PC-3 (cell line): ENCODE data around the gene ACOX1. TPM values are rescaled to one million over a fixed set of nuclear protein-coding genes. Genes with fewer than 3 reads are reported as not detected.

ENCODE experiments used
- ATAC-seq: fragments of 200-7000 bp; cut with Tn5 transposase; 2 replicates; pipeline ENCODE4 v1.9.1; 2020; ENCODE audit warnings: mild to moderate bottlenecking, moderate library complexity
- BruUV-seq: library from RNA; stranded (reverse); fragments of 400-500 nt; replicated peaks from 2 replicates; lab custom pipeline; 2021; lab: Mats Ljungman, UMichigan
- CTCF ChIA-PET: fragments of 300-600 bp; sonication (Branson Sonifier 250); formaldehyde crosslinking; loops from one replicate; lab custom pipeline; 2022; ENCODE audit warnings: antibody characterized with exemption; lab: Charles Lee
- POLR2A ChIA-PET: fragments of 300-600 bp; sonication (Branson Sonifier 250); formaldehyde crosslinking; loops from one replicate; lab custom pipeline; 2022; ENCODE audit warnings: antibody characterized with exemption; ENCODE audit not compliant: unreplicated experiment; lab: Charles Lee
- DNase-seq: peaks from one replicate; pipeline ENCODE4 v3.0.0-alpha.2; 2015
- H2AFZ ChIP-seq: fragments of 300-600 bp; sonication (generic); 2 replicates; pipeline ENCODE4 v1.6.0; 2016; ENCODE audit warnings: antibody characterized with exemption, low read length
- H3F3A ChIP-seq: fragments of 300-600 bp; sonication (generic); one replicate; pipeline ENCODE4 v1.6.0; 2017; ENCODE audit warnings: antibody characterized with exemption, low read length, control low read depth, mild to moderate bottlenecking; ENCODE audit not compliant: unreplicated experiment
- H3K27ac ChIP-seq: fragments of 300-600 bp; sonication (generic); 2 replicates; pipeline ENCODE4 v1.5.1; 2016; ENCODE audit warnings: mild to moderate bottlenecking, low read length
- H3K27me3 ChIP-seq: fragments of 300-600 bp; sonication (generic); 2 replicates; pipeline ENCODE4 v1.6.1; 2016; ENCODE audit warnings: low read length, mixed read lengths
- H3K36me3 ChIP-seq: fragments of 300-600 bp; sonication (generic); 2 replicates; pipeline ENCODE4 v1.6.1; 2016; ENCODE audit warnings: low read depth, mixed run types, low read length, mixed read lengths
- H3K4me1 ChIP-seq: fragments of 300-600 bp; sonication (generic); 2 replicates; pipeline ENCODE4 v1.5.1; 2016; ENCODE audit warnings: low read length; ENCODE audit not compliant: insufficient read depth
- H3K4me2 ChIP-seq: fragments of 300-600 bp; sonication (generic); 2 replicates; pipeline ENCODE4 v1.6.0; 2016; ENCODE audit warnings: low read length
- H3K4me3 ChIP-seq: fragments of 300-600 bp; sonication (generic); 2 replicates; pipeline ENCODE4 v1.5.1; 2016; ENCODE audit warnings: mild to moderate bottlenecking, low read length, mixed read lengths
- H3K79me2 ChIP-seq: fragments of 300-600 bp; sonication (generic); 2 replicates; pipeline ENCODE4 v1.6.1; 2017; ENCODE audit warnings: low read length, mixed read lengths
- H3K9ac ChIP-seq: fragments of 300-600 bp; sonication (generic); 2 replicates; pipeline ENCODE4 v1.6.0; 2016; ENCODE audit warnings: mild to moderate bottlenecking, low read length
- H3K9me2 ChIP-seq: fragments of 300-600 bp; sonication (generic); replicated peaks from 2 replicates; pipeline ENCODE4 v1.6.1; 2016; ENCODE audit warnings: mixed run types, low read length, mixed read lengths
- H3K9me3 ChIP-seq: fragments of 300-600 bp; sonication (generic); 2 replicates; pipeline ENCODE4 v1.6.1; 2016; ENCODE audit warnings: low read length, mixed read lengths
- H4K20me1 ChIP-seq: fragments of 300-600 bp; sonication (generic); 2 replicates; pipeline ENCODE4 v1.6.1; 2016; ENCODE audit warnings: low read length, mixed read lengths
- EZH2 ChIP-seq: fragments of 300-600 bp; sonication (generic); IDR thresholded peaks from one replicate; pipeline ENCODE4 v1.6.1; 2017; ENCODE audit warnings: antibody characterized with exemption, mild to moderate bottlenecking, low read length; ENCODE audit not compliant: unreplicated experiment
- EZH2phosphoT487 ChIP-seq: fragments of 300-600 bp; sonication (generic); IDR thresholded peaks from 2 replicates; pipeline ENCODE4 v1.6.1; 2018; ENCODE audit warnings: mild to moderate bottlenecking, antibody characterized with exemption, low read length, borderline replicate concordance
- intact Hi-C: fragments of 100-400 bp; cut with micrococcal nuclease; formaldehyde crosslinking; loops from 2 replicates; pipeline ENCODE4 v1.9.0; 2023
- total RNA-seq: library from RNA; depleted of rRNA; stranded (reverse); fragments of >200 nt; gene quantifications from 2 replicates; pipeline ENCODE4 v1.2.3, GENCODE V29; 2014
- TF ChIP-seq, protein P1 (sequence below): fragments of 300-600 bp; sonication (generic); conservative IDR thresholded peaks from 2 replicates; pipeline ENCODE4 v1.5.1; 2017; ENCODE audit warnings: antibody characterized with exemption, low read depth, mild to moderate bottlenecking, low read length

The ACOX1 gene
- total RNA-seq, 1 experiment from 2014 or later, result 63.2 TPM

DNA sequence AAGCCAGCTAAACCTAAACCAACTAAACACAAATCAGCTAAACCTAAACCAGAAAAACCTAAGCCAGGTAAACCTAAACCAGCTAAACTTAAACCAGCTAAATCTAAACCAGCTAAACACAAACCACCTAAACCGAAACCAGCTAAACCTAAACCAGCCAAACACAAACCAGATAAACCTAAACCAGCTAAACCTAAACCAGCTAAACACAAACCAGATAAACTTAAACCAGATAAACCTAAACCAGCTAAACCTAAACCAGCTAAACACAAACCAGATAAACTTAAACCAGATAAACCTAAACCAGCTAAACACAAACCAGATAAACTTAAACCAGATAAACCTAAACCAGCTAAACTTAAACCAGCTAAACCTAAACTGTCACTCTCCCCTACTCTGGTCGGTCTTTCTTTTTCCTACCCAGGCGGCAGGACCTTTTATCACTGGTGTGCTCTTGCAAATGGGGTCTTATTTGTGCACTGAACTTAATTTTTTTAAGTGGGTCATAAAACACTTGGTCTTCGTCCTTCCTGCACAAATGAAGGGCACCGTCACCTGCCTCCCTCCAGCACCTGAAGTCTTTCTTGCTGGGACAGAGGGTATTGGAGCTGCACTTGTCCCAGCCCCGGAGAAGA lies 41.0 kb upstream of the ACOX1 start:
- no peaks in the 10 kb centered on the region for H3K27me3 ChIP-seq
- H3K4me2 ChIP-seq, result no peak overlapping the region
- H4K20me1 ChIP-seq, result 0 out of 2 replicates have a peak, but pooled peaks cover 3% of the 10 kb centered on the region
- DNase-seq (no peak), ATAC-seq (no peak)
- H3K36me3 ChIP-seq, result peaks cover 20% of the 10 kb centered on the region
- no TSS peak for BruUV-seq
- TF ChIP-seq EZH2phosphoT487 (no peak), EZH2 (no peak)
- TF ChIP-seq, protein P1, sequence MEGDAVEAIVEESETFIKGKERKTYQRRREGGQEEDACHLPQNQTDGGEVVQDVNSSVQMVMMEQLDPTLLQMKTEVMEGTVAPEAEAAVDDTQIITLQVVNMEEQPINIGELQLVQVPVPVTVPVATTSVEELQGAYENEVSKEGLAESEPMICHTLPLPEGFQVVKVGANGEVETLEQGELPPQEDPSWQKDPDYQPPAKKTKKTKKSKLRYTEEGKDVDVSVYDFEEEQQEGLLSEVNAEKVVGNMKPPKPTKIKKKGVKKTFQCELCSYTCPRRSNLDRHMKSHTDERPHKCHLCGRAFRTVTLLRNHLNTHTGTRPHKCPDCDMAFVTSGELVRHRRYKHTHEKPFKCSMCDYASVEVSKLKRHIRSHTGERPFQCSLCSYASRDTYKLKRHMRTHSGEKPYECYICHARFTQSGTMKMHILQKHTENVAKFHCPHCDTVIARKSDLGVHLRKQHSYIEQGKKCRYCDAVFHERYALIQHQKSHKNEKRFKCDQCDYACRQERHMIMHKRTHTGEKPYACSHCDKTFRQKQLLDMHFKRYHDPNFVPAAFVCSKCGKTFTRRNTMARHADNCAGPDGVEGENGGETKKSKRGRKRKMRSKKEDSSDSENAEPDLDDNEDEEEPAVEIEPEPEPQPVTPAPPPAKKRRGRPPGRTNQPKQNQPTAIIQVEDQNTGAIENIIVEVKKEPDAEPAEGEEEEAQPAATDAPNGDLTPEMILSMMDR, result no peak
- H2AFZ ChIP-seq, result no peak overlapping the region
- no peaks in the 10 kb centered on the region for H3K4me1 ChIP-seq
- no peak overlapping the region for H3K27ac ChIP-seq
- H3K4me3 ChIP-seq, result no peak overlapping the region
- H3K9ac ChIP-seq, result no peak overlapping the region
- H3K9me2 ChIP-seq, result no peaks in the 10 kb centered on the region
- ChIA-PET POLR2A (interaction anchor here (0.7 kb wide), 1 partner anchor 106 kb away, joined by 4 read pairs; no protein-coding TSS in a partner anchor), CTCF (interaction anchor here (0.6 kb wide), 1 partner anchor 15 kb away, joined by 6 read pairs; no protein-coding TSS in a partner anchor)
- H3K9me3 ChIP-seq, result no peaks in the 10 kb centered on the region
- intact Hi-C loops, result no loop called here
- no peaks in the 10 kb centered on the region for H3F3A ChIP-seq
- H3K79me2 ChIP-seq, result peaks cover 8% of the 10 kb centered on the region

DNA sequence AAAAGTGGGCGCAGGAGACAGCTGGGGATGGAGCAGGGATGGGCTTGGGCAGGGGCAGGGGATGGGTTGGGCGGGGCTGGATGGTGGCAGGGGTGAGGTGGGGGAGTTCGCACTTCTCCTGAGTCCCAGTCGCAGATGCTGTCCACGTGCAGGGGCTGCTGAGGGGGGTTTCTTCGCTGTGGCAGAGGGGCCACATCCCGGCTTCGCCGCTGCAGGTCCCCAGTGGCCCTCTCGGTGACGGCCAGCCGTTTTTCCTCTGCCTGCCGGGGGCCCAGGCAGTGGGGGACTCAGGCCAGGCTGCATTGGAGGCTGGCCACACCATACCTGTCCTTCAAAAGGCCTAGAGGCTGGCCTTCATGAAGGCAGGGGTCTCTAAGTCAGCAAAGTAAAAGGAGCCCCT lies 39.8 kb upstream of the ACOX1 start:
- no peaks in the 10 kb centered on the region for H3K9me3 ChIP-seq
- BruUV-seq, result no TSS peak
- intact Hi-C loops, result no loop called here
- H3K9me2 ChIP-seq, result no peaks in the 10 kb centered on the region
- H3K4me2 ChIP-seq, result no peak overlapping the region
- no peak for DNase-seq
- TF ChIP-seq EZH2 (no peak), EZH2phosphoT487 (no peak)
- TF ChIP-seq, protein P1, result no peak
- no peak overlapping the region for H3K9ac ChIP-seq
- no peaks in the 10 kb centered on the region for H4K20me1 ChIP-seq
- H3K4me3 ChIP-seq, result no peak overlapping the region
- POLR2A ChIA-PET, result interaction anchor here (0.6 kb wide), 1 partner anchor 76 kb away, joined by 14 read pairs; no protein-coding TSS in a partner anchor
- no peak for ATAC-seq
- H3F3A ChIP-seq, result no peaks in the 10 kb centered on the region
- H3K27me3 ChIP-seq, result no peaks in the 10 kb centered on the region
- no peaks in the 10 kb centered on the region for H3K79me2 ChIP-seq
- no peaks in the 10 kb centered on the region for H3K4me1 ChIP-seq
- no peak overlapping the region for H3K27ac ChIP-seq
- H3K36me3 ChIP-seq, result peaks cover 20% of the 10 kb centered on the region
- CTCF ChIA-PET, result no interaction called here
- no peak overlapping the region for H2AFZ ChIP-seq

DNA sequence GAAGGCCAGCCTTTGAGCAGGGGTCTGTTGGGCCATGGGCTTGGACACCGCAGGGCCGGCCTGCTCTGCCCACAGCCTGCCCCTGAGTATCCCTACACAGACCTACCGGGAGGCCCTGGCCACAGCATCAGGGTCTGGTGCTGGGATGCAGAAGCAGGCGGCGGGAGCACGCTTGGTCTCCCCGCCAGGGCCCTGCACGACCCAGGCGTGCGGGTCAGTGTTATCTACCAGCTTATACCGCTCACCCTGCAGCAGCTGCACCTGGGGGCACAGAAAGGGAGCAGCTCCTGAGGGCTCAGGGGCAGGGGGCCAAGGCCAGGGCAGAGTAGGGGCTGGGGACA lies 39.3 kb upstream of the ACOX1 start:
- POLR2A ChIA-PET, result no interaction called here
- Histone ChIP-seq H3K9me3 (no peaks in the 10 kb centered on the region), H3K79me2 (no peaks in the 10 kb centered on the region), H3K4me2 (no peak overlapping the region), H3K9ac (no peak overlapping the region), H2AFZ (no peak overlapping the region), H3K27ac (no peak overlapping the region), H3K4me1 (no peaks in the 10 kb centered on the region), H3K9me2 (no peaks in the 10 kb centered on the region), H4K20me1 (no peaks in the 10 kb centered on the region), H3K4me3 (no peak overlapping the region), H3F3A (no peaks in the 10 kb centered on the region), H3K36me3 (peaks cover 20% of the 10 kb centered on the region), H3K27me3 (no peaks in the 10 kb centered on the region)
- CTCF ChIA-PET, result no interaction called here
- intact Hi-C loops, result no loop called here
- no TSS peak for BruUV-seq
- TF ChIP-seq, protein P1, result no peak
- TF ChIP-seq EZH2phosphoT487, result no peak
- no peak for TF ChIP-seq EZH2
- no peak for ATAC-seq
- DNase-seq, result no peak
